Endothelial cell of umbilical vein (primary cell): Measurements from ENCODE around the gene ATP6V1F.

ENCODE experiments used
- EZH2 ChIP-seq: IDR thresholded peaks from 2 replicates; pipeline ENCODE4 v1.6.1; 2012; ENCODE audit warnings: borderline replicate concordance, low read depth, mild to moderate bottlenecking, moderate library complexity, low read length, inconsistent platforms; ENCODE audit not compliant: severe bottlenecking
- MYC ChIP-seq: IDR thresholded peaks from one replicate; pipeline ENCODE4 v1.6.1; 2011; ENCODE audit warnings: mild to moderate bottlenecking, low read depth, low read length
- POLR2A ChIP-seq: IDR thresholded peaks from 2 replicates; pipeline ENCODE4 v1.6.1; 2012; ENCODE audit warnings: low read depth, mild to moderate bottlenecking, control low read depth, low read length
- TF ChIP-seq, protein P1 (sequence below), 2 donors: IDR thresholded peaks; 1 replicate in 1 of 2; 2 replicates in 1 of 2; pipeline ENCODE4 v1.5.1; 2011; ENCODE audit warnings: low read length in 2 of 2, mild to moderate bottlenecking in 2 of 2, moderate library complexity in 2 of 2, control low read depth in 1 of 2, inconsistent platforms in 1 of 2, low read depth in 1 of 2; ENCODE audit not compliant: insufficient read depth in 1 of 2; ENCODE audit errors: extremely low read depth in 1 of 2

DNA sequence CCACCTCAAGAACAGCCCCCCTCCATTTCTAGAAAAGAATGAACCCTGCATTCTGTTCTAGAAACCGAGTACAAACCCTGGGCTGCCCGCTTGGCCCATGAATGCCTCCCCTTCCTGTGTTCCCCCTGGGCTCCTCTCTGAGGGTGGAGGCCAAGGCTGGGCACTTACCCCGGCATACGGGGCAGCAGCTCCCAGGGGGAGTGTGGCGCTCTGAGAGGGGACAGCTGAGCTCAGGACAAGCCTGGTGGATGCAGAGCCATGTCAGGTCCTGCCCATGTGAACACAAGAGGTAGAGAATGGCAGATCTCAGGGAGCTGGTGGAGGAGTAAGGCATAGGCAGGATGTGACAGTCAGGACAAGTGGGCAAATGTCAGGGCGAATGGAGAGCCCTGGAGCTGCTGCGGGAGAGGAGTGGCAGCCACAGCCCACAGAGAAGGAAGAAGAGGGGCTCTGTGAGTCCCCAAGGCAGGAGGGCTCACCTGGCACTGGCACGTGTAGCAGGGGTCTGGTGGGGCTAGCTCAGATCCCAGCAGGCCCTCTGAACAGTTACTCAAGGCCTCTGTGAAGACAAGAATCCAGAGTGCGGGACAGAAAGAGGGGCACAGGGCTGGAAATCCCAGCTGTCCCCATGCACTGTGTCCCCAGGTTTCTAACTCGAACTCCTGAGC lies 18.9 kb downstream of the ATP6V1F start:
- TF ChIP-seq, protein P1, sequence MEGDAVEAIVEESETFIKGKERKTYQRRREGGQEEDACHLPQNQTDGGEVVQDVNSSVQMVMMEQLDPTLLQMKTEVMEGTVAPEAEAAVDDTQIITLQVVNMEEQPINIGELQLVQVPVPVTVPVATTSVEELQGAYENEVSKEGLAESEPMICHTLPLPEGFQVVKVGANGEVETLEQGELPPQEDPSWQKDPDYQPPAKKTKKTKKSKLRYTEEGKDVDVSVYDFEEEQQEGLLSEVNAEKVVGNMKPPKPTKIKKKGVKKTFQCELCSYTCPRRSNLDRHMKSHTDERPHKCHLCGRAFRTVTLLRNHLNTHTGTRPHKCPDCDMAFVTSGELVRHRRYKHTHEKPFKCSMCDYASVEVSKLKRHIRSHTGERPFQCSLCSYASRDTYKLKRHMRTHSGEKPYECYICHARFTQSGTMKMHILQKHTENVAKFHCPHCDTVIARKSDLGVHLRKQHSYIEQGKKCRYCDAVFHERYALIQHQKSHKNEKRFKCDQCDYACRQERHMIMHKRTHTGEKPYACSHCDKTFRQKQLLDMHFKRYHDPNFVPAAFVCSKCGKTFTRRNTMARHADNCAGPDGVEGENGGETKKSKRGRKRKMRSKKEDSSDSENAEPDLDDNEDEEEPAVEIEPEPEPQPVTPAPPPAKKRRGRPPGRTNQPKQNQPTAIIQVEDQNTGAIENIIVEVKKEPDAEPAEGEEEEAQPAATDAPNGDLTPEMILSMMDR (IDR thresholded peaks at IDR 0.05; ENCODE audit: extremely low read depth in 1 of 2, insufficient read depth in 1 of 2, low read depth in 1 of 2, low read length in 2 of 2) = no peak
- no peak for TF ChIP-seq POLR2A
- TF ChIP-seq EZH2 = no peak
- no peak for TF ChIP-seq MYC
